ENCODE results near the gene USH1G. TPM values are rescaled to one million over a fixed set of nuclear protein-coding genes. Genes with fewer than 3 reads are reported as not detected.

USH1G gene
- total RNA-seq, 4 donors from 2014 or later = not detected

DNA sequence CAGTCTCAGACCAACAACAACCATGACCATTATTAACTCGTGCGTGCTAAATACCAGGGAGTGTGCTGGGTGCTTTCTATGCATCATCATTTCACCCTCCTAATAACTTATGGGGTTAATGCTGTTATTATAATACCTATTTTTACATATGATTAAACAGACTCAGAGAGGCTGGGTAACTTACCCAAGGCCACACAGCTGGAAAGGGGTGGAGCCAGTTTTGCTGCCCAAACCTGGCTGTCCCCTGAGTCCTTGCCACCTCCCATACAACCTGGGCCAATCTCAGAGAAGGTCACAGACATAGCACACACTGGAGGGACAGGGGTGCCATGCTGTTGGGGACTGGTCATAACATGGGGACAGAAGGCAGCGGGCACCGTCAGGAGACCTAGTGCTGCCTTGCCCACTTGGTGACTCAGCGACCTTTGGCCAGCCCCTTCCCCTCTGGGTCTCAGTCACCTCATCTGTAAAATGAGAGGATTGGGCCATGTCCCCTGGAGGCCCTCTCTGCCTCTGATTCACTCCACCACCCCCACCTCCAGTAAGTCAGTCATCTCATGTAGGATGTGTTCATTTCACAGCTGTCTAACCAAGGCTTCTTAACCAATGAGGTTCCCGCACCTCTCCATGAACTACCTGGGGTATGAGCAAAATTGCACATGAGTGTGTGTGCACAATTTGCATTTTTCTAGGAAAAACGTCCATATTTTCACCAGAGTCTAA, 18.2 kb downstream of the USH1G start:
- TF ChIP-seq, protein P1, sequence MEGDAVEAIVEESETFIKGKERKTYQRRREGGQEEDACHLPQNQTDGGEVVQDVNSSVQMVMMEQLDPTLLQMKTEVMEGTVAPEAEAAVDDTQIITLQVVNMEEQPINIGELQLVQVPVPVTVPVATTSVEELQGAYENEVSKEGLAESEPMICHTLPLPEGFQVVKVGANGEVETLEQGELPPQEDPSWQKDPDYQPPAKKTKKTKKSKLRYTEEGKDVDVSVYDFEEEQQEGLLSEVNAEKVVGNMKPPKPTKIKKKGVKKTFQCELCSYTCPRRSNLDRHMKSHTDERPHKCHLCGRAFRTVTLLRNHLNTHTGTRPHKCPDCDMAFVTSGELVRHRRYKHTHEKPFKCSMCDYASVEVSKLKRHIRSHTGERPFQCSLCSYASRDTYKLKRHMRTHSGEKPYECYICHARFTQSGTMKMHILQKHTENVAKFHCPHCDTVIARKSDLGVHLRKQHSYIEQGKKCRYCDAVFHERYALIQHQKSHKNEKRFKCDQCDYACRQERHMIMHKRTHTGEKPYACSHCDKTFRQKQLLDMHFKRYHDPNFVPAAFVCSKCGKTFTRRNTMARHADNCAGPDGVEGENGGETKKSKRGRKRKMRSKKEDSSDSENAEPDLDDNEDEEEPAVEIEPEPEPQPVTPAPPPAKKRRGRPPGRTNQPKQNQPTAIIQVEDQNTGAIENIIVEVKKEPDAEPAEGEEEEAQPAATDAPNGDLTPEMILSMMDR (IDR thresholded peaks at IDR 0.05; ENCODE audit: low read depth) = no peak

DNA sequence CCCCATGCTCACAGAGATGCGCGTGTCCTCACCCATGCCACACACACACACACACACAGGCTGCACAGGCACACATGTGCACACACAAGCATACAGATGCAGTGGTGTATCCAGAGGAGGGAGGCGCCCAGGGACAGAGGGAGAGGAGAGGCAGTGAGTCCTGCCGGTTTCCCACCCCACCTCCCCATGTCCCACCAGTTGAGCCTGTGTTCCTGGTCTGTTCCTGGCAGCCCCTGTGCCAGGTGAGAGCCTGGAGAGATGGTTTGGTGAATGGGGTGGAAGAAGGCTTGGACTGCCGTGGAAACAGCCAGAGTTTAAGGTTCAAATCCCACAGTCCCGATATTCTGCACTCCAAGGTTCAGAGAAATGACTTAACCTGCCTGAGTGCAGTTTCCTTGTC, 19.4 kb downstream of the USH1G start:
- TF ChIP-seq, protein P1 (IDR thresholded peaks at IDR 0.05; ENCODE audit: low read depth) = no peak

DNA sequence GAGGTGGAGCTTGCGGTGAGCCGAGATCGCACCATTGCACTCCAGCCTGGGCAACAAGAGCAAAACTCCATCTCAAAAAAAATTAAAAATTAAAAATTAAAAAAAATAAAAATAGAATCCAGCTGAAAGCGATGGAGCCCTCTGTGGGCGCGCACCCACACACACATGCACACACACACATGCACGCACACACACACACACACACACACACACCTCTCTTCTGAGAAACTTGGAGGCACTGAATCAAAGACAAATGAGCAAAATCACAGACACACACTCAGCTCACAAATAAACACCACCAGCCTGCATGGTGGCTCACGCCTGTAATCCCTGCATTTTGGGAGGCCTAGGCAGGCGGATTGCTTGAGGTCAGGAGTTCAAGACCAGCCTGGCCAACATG, 20.0 kb downstream of the USH1G start:
- TF ChIP-seq, protein P1 (IDR thresholded peaks at IDR 0.05; ENCODE audit: low read depth) = no peak

DNA sequence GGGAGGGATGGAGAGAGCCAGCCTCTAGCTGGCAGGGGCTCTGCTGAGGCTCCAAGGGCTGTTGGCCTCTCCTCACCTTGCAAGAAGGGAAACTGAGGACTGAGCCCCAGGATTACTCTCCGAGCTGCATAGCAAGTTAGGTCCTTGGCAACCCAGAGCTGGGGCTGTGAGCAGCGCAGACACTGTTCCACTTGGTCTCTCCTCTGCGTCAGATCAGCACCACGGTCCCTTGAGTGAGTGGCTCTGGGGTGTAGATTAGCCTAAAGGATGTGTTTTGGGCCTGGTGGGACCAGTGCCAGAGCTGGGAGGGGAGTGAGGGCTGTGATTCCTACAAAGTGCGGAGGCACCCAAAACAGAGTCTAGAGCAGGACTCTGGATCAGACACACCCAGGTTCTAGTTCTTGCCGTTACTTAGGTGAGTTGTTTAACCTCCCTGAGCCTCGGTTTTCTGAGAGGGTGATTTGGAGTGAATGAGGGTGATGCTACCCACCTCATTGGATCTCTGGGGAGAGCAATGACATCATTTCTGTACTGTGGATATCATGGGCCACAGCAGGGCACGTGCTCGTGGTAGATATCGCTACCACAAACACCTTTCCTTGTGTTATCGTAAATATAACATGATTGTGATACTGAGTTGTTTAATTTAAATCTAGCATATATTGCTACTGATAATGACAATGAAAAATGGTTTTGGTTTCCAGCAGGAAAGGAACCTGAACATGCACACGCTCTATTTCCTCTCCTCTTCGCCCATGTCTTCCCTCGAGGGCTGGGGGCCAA, 21.5 kb downstream of the USH1G start:
- TF ChIP-seq, protein P1 (IDR thresholded peaks at IDR 0.05; ENCODE audit: low read depth) = no peak

DNA sequence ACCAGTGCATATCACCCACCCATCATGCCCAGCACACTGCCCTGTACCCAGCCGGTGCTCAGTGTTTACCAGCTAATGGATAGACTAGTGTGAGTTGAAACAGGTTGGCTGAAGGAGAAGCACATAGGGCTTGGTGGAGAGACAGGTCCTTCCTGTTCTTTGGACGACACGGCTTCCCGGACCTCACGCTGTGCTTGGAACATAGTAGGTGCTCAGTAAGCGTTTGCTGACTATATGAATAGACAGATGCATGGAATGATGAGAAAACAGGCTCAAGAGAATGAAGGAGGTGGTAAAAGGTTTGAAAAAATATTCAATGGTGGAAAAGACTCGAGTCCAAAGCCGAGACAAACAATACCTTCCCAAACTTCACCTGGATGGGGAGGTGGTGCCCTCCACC, 22.8 kb downstream of the USH1G start:
- TF ChIP-seq, protein P1 (IDR thresholded peaks at IDR 0.05; ENCODE audit: low read depth) = no peak

DNA sequence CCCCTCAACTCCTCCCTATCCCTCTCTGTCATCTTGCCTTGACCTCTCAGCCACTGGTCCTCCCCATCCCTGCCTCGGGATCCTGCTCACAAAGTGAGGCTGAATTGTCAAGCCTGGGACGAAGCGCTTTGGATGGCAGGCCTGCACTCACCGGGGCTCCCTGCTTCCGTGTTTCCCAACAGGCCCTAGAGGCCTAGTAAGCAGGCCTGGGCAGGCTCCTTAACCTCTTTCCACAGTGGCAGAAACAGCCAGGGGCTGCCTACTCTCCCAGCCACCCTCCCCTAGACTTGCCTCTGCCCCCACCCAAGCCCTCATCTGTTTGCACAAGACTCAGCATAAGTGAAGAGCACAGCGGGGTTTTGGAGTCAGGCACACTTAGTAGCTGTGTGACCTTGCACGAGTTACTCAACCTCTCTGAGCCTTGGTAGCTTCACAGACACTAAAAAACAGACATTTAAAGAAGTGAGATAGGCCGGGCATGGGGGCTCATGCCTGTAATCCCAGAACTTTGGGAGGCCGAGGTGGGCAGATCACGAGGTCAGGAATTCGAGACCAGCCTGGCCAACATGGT, 24.6 kb downstream of the USH1G start:
- TF ChIP-seq, protein P1 (IDR thresholded peaks at IDR 0.05; ENCODE audit: low read depth) = no peak
